Right atrium auricular region (tissue), 2 donors: ENCODE measurements around the gene PCA3. TPM values are rescaled to one million over a fixed set of nuclear protein-coding genes. Genes with fewer than 3 reads are reported as not detected.

Experiments
- DNase-seq: peaks from one replicate; pipeline ENCODE4 v3.0.0-alpha.2; 2019; ENCODE audit warnings: low spot score
- H3K27ac ChIP-seq, 2 donors: fragments of 200-600 bp; sonication (generic); 1 replicate in 1 of 2; 2 replicates in 1 of 2; pipeline ENCODE4 v1.5.1; 2016 to 2019
- H3K27me3 ChIP-seq, 2 donors: fragments of 200-600 bp; sonication (generic); one replicate each; pipeline versions ENCODE4 v1.5.1 to v1.6.0; 2017 to 2019
- H3K36me3 ChIP-seq: fragments of 200-600 bp; sonication (generic); one replicate; pipeline ENCODE4 v1.5.1; 2016
- H3K4me1 ChIP-seq, 2 donors: fragments of 200-600 bp; sonication (generic); one replicate each; pipeline versions ENCODE4 v1.5.1 to v1.6.0; 2017 to 2019
- H3K4me3 ChIP-seq, 2 donors: fragments of 200-600 bp; sonication (generic); 1 replicate in 1 of 2; 2 replicates in 1 of 2; pipeline ENCODE4 v1.5.1; 2017 to 2019; ENCODE audit warnings: mild to moderate bottlenecking in 1 of 2, moderate library complexity in 1 of 2
- H3K9me3 ChIP-seq, 2 donors: fragments of 200-600 bp; sonication (generic); one replicate each; pipeline ENCODE4 v1.5.1; 2019
- total RNA-seq, 2 donors: library from RNA; depleted of rRNA; stranded (reverse); fragments of >200 nt; gene quantifications; one replicate each; pipeline ENCODE4 v1.1.0, GENCODE V29; 2016
- TF ChIP-seq, protein P1 (sequence below), 2 donors: fragments of 200-600 bp; sonication (generic); IDR thresholded peaks; one replicate each; pipeline ENCODE4 v1.5.1; 2019; ENCODE audit warnings: antibody characterized with exemption in 2 of 2

The PCA3 gene
- total RNA-seq, 2 donors from 2014 or later, result not detected

GRCh38 chr9:76725011-76725546, 39.2 kb upstream of the PCA3 start:
- H3K4me3 ChIP-seq, result no peak overlapping the region
- TF ChIP-seq, protein P1, sequence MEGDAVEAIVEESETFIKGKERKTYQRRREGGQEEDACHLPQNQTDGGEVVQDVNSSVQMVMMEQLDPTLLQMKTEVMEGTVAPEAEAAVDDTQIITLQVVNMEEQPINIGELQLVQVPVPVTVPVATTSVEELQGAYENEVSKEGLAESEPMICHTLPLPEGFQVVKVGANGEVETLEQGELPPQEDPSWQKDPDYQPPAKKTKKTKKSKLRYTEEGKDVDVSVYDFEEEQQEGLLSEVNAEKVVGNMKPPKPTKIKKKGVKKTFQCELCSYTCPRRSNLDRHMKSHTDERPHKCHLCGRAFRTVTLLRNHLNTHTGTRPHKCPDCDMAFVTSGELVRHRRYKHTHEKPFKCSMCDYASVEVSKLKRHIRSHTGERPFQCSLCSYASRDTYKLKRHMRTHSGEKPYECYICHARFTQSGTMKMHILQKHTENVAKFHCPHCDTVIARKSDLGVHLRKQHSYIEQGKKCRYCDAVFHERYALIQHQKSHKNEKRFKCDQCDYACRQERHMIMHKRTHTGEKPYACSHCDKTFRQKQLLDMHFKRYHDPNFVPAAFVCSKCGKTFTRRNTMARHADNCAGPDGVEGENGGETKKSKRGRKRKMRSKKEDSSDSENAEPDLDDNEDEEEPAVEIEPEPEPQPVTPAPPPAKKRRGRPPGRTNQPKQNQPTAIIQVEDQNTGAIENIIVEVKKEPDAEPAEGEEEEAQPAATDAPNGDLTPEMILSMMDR (IDR thresholded peaks at IDR 0.05), result no peak
- H3K27me3 ChIP-seq, result no peaks in the 10 kb centered on the region
- no peaks in the 10 kb centered on the region for H3K36me3 ChIP-seq
- H3K4me1 ChIP-seq, result no peaks in the 10 kb centered on the region
- DNase-seq, result no peak
- no peaks in the 10 kb centered on the region for H3K9me3 ChIP-seq
- H3K27ac ChIP-seq, result no peak overlapping the region

DNA sequence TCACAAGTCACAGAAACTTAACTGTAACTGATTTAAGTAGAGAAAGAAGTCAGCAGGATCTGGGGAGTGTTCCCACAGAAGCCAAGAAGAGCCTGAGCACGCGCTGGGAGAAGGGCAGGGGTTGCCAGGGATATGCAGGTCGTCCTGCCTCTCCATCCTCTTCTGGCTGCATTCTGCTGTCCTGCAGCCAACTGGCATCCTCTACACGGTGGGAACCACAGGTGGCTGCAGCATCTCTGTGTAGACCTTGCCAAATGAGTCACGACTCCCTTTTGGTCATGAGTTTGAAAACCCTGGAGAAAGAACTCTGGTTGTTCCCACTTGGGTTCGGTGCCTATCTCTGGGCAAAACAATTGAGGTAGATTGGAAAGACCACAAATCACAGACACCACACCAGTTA, 38.4 kb upstream of the PCA3 start:
- TF ChIP-seq, protein P1 (IDR thresholded peaks at IDR 0.05), result no peak
- DNase-seq, result no peak
- H3K27me3 ChIP-seq, result no peaks in the 10 kb centered on the region
- H3K27ac ChIP-seq, result no peak overlapping the region
- H3K4me1 ChIP-seq, result no peaks in the 10 kb centered on the region
- no peak overlapping the region for H3K4me3 ChIP-seq
- H3K9me3 ChIP-seq, result no peaks in the 10 kb centered on the region
- no peaks in the 10 kb centered on the region for H3K36me3 ChIP-seq

GRCh38 chr9:76729116-76729515, 35.1 kb upstream of the PCA3 start:
- Histone ChIP-seq H3K36me3 (no peaks in the 10 kb centered on the region), H3K4me1 (no peaks in the 10 kb centered on the region), H3K27ac (no peak overlapping the region), H3K27me3 (no peaks in the 10 kb centered on the region), H3K9me3 (no peaks in the 10 kb centered on the region), H3K4me3 (no peak overlapping the region)
- TF ChIP-seq, protein P1 (IDR thresholded peaks at IDR 0.05), result no peak
- no peak for DNase-seq

DNA sequence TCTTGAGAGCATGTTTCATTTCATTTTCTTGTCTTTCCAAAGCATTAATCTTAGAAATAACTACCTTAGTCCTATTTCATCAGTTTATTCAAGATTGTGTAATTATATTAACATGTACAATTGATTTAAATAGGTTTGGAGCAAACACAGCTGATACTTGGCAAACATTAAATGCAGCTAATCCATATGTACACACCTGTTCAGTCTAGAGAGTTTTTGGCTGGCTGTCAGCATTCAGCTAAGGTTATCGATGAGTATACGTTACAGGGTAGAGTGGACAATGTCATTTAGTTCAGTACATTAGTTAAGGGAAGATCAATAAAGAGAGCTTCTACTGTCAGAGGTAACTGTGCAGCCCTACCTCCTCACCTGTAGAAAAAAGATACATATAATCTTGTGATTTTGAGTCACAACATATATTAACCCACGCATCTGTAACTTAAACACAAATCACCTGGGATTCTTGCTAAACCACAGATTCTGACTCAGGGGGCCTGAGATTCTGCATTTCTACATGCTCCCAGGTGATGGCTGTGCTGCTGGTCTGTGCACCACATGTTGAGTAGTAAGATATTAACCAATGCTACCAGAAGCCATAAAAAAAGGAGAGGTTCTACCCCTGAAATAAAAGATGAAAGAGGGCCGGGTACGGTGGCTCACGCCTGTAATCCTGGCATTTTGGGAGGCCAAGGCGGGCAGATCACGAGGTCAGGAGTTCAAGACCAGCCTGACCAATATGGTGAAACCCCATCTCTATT, 34.1 kb upstream of the PCA3 start:
- H3K4me3 ChIP-seq, result no peak overlapping the region
- no peaks in the 10 kb centered on the region for H3K36me3 ChIP-seq
- no peak for DNase-seq
- H3K27ac ChIP-seq, result no peak overlapping the region
- no peaks in the 10 kb centered on the region for H3K9me3 ChIP-seq
- TF ChIP-seq, protein P1 (IDR thresholded peaks at IDR 0.05), result no peak
- H3K4me1 ChIP-seq, result no peaks in the 10 kb centered on the region
- no peaks in the 10 kb centered on the region for H3K27me3 ChIP-seq

DNA sequence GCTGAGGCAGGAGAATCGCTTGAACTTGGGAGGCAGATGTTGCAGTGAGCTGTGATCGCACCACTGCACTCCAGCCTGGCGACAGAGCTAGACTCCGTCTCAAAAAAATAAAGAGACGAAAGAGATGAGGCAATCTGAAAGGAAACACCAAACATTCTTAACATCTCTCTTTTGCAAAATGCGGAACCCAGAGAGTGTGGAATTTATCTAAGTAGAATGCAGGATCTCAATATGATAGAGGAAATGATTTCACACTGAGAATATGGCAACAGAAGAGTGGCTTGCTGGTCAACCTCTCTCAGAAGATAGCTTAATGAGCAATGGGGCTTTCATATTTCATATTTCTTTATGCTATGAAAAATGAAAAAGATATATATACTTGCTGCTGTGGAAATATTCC, 33.4 kb upstream of the PCA3 start:
- H3K27ac ChIP-seq, result no peak overlapping the region
- no peak overlapping the region for H3K4me3 ChIP-seq
- no peaks in the 10 kb centered on the region for H3K27me3 ChIP-seq
- DNase-seq, result no peak
- no peaks in the 10 kb centered on the region for H3K4me1 ChIP-seq
- no peaks in the 10 kb centered on the region for H3K9me3 ChIP-seq
- H3K36me3 ChIP-seq, result no peaks in the 10 kb centered on the region
- TF ChIP-seq, protein P1 (IDR thresholded peaks at IDR 0.05), result no peak
